HFFc6 (cell line): ENCODE data around the gene ZNF141. TPM values are rescaled to one million over a fixed set of nuclear protein-coding genes. Genes with fewer than 3 reads are reported as not detected.
A peak's percentile ranks its signal among the peaks of the same experiment; 100 is the strongest.
"Not testable (repeated sequence)": the region's sequence is repeated elsewhere in the genome, so short reads cannot be mapped to it uniquely, and the experiment has no call there.

Experiments
- DNase-seq: peaks from one replicate; pipeline ENCODE4 v3.0.0-alpha.2; 2018
- H3K27ac Mint-ChIP-seq: 2 replicates; pipeline ENCODE4 v1.8.0; 2020; ENCODE audit warnings: mild to moderate bottlenecking, mixed read lengths
- H3K27me3 Mint-ChIP-seq: 2 replicates; pipeline ENCODE4 v1.8.0; 2021; ENCODE audit warnings: mild to moderate bottlenecking, moderate library complexity, mixed read lengths; ENCODE audit not compliant: insufficient read depth
- H3K36me3 Mint-ChIP-seq: 2 replicates; pipeline ENCODE4 v1.8.0; 2021; ENCODE audit warnings: low read depth, mixed read lengths
- H3K4me1 Mint-ChIP-seq: 2 replicates; pipeline ENCODE4 v1.8.0; 2020; ENCODE audit warnings: low read depth, mixed read lengths
- H3K4me3 Mint-ChIP-seq: 2 replicates; pipeline ENCODE4 v1.8.0; 2020; ENCODE audit warnings: mild to moderate bottlenecking, moderate library complexity, mixed read lengths
- H3K9me3 Mint-ChIP-seq: 2 replicates; pipeline ENCODE4 v1.8.0; 2020; ENCODE audit warnings: mild to moderate bottlenecking, mixed read lengths
- long read RNA-seq: library from polyadenylated mRNA; unstranded; transcript quantifications from one replicate; pipeline ENCODE4 v2.0.0, GENCODE V29; 2019
- total RNA-seq, 6 experiments: library from RNA; stranded (reverse); fragmentation: NEBNext Ultra II Directional; extraction: Animal tissue kit (Norgen Biotek cat#: 25700); gene quantifications; 2 replicates in 1 of 6; 3 replicates in 5 of 6; pipeline ENCODE4 v1.2.3, GENCODE V29; 2021
- TF ChIP-seq, protein P1 (sequence below): fragments of 200-600 bp; sonication (generic); IDR thresholded peaks from 2 replicates; pipeline ENCODE4 v1.5.0; 2021; ENCODE audit warnings: antibody characterized with exemption, mild to moderate bottlenecking

Gene ZNF141
- total RNA-seq, result 1 to 10 TPM in 2 of 6 experiments, under 1 TPM in 4; 0.26 to 3.1 (median 0.40) TPM
- long read RNA-seq, partial matches to known transcripts, result 0 of 1 reads
- long read RNA-seq, other reads (novel, unspliced or antisense), result 0 of 1 reads

DNA sequence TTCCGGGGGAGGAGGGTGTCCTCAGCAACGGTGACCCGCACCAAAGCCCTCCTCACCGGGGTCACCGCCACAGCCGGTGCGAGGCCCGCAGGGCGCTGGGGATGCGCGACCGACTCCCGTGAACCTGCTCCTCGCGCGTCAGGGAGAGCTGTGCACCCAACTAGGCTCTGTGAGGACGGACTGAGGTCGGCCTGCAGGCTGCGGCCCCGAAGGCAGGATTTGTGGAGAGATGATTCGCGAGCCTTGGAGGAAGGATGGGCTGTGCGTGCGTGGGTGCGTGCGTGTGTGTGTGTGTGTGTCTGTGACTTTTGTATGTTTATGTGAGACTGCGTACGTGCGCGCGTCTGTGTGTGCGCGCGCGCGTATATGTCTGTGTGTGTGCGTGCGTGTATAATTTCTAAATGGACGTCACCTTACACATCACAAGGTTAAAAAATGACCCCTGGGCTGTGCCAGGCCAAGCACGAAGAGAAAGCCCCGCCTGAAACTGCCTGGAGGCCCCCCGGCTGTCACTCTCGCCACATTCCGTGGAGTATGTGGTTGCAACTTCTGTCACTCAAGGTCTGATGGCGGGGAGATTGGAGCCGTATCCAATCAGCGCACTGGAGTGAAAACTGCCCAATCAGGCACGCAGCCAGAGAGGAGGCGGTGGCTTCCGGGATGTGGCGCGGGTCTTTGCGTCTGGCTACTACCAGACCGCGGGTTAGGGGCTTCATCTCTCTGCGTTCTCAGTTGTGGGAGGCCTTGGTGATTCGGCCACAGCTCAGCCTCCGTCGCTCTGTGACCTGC is at the start of gene ZNF141:
TSS of gene ZNF141 (plus strand) at position 672 of the 789 bp plus-strand sequence. CDS start 170 bp downstream, outside the sequence.
- H3K4me3 Mint-ChIP-seq, result peak within 1 kb of the TSS; percentile 94
- TF ChIP-seq, protein P1, sequence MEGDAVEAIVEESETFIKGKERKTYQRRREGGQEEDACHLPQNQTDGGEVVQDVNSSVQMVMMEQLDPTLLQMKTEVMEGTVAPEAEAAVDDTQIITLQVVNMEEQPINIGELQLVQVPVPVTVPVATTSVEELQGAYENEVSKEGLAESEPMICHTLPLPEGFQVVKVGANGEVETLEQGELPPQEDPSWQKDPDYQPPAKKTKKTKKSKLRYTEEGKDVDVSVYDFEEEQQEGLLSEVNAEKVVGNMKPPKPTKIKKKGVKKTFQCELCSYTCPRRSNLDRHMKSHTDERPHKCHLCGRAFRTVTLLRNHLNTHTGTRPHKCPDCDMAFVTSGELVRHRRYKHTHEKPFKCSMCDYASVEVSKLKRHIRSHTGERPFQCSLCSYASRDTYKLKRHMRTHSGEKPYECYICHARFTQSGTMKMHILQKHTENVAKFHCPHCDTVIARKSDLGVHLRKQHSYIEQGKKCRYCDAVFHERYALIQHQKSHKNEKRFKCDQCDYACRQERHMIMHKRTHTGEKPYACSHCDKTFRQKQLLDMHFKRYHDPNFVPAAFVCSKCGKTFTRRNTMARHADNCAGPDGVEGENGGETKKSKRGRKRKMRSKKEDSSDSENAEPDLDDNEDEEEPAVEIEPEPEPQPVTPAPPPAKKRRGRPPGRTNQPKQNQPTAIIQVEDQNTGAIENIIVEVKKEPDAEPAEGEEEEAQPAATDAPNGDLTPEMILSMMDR, result no peak
- peaks cover 4% of the 10 kb centered on the region; the same call in 1 of the 2 replicates for H3K4me1 Mint-ChIP-seq
- no peaks in the 10 kb centered on the region; the same call in 1 of the 2 replicates for H3K27me3 Mint-ChIP-seq
- DNase-seq, result peak; percentile 92
- H3K27ac Mint-ChIP-seq, result peak within 1 kb of the TSS; percentile 84; the same call in 1 of the 2 replicates
- H3K36me3 Mint-ChIP-seq, result peaks cover 29% of the 10 kb centered on the region
- peaks cover 67% of the 10 kb centered on the region for H3K9me3 Mint-ChIP-seq

DNA sequence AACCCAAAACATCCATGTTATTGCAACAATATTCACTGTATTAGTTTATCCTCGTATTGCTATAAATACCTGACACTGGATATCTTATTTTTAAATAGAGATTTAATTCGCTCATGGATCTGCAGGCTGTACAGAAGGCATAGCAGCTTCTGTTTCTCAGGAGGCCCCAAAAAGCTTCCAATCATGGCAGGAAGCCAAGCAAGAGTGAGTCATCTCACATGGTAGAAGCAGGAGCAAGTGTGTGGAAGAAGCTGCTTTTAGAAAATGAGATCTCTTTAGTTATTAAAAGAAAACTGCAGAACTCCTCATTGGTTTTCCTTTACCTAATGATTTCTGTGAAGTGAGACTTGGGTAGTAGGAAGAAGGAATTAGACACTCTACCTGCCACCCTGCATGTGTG is 48.7 kb upstream of the ZNF141 start:
- no peaks in the 10 kb centered on the region for H3K4me1 Mint-ChIP-seq
- peaks cover 59% of the 10 kb centered on the region for H3K9me3 Mint-ChIP-seq

DNA sequence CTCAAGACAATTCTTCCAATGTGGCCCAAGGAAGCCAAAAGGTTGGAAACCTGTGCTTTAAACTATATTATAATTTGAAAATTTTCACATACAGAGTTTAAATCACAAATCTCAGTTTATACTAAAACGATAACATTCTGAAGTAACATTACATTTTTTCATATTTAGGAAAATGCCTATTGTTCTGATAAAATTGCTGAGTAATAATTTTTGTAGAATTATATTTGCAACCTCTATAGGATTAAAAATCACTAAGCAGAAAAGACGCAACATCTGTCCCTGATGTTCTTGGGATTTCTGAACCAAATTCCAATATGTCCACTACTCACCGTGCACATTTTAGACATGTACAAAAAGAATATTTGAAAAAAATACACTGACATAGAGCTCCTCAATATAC is 42.9 kb upstream of the ZNF141 start:
- TF ChIP-seq, protein P1, result no peak
- DNase-seq, result no peak
- H3K9me3 Mint-ChIP-seq, result peaks cover 31% of the 10 kb centered on the region
- no peaks in the 10 kb centered on the region for H3K27me3 Mint-ChIP-seq
- no peaks in the 10 kb centered on the region for H3K4me1 Mint-ChIP-seq
- H3K27ac Mint-ChIP-seq, result no peak overlapping the region
- H3K4me3 Mint-ChIP-seq, result no peak overlapping the region
- H3K36me3 Mint-ChIP-seq, result no peaks in the 10 kb centered on the region

More for the DNA sequence above, 48.7 kb upstream of the ZNF141 start:
- Mint-ChIP-seq H3K4me3 (no peak overlapping the region), H3K36me3 (peaks cover 17% of the 10 kb centered on the region), H3K27me3 (no peaks in the 10 kb centered on the region), H3K27ac (no peak overlapping the region)
- TF ChIP-seq, protein P1, result no peak
- no peak for DNase-seq

DNA sequence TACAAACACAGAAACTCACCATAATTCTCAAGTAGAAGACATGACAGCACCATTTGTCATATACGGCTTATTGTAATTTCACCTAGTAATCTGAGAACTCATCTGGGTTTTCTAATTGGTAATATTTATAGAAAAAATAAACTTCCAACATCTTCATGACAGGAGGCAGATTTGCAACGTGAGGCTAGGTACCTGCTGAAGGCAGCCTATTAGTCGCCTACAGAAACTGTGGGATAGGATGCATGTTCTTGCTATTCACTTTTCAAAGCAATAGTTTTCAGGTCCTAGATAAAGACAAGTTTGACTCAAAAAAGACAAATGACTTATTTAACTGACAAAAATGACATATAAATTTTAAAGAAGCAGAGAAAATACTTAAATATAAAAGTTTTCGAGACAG is 35.2 kb upstream of the ZNF141 start:
- H3K4me1 Mint-ChIP-seq, result no peaks in the 10 kb centered on the region
- DNase-seq, result no peak
- H3K9me3 Mint-ChIP-seq, result peaks cover 60% of the 10 kb centered on the region
- no peak overlapping the region for H3K27ac Mint-ChIP-seq
- H3K27me3 Mint-ChIP-seq, result no peaks in the 10 kb centered on the region
- no peak overlapping the region for H3K4me3 Mint-ChIP-seq
- peaks cover 18% of the 10 kb centered on the region for H3K36me3 Mint-ChIP-seq
- TF ChIP-seq, protein P1, result no peak

DNA sequence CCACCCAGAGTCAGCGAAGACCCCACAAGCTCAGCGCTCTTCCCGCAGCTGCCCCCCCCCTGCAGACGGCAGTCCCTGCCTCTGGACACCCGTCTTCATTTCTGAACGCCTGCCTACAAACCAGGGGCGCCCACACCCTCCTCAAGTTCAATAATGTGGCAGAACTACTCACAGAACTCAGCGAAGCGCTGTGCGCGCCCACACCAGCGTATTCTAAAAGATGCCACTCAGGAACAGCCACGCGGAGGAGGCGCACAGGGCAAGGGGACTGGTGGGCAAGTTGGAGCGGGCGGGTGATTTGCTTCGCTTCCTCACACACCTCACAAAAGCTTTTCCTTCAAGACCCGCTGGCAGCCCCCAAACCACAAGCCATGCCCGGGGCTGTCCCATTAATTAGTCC is 33.1 kb upstream of the ZNF141 start:
- H3K27me3 Mint-ChIP-seq, DNase-seq, H3K4me1 Mint-ChIP-seq, H3K27ac Mint-ChIP-seq, H3K4me3 Mint-ChIP-seq: not testable (repeated sequence)
- Mint-ChIP-seq H3K9me3 (peaks cover 66% of the 10 kb centered on the region), H3K36me3 (peaks cover 18% of the 10 kb centered on the region)

DNA sequence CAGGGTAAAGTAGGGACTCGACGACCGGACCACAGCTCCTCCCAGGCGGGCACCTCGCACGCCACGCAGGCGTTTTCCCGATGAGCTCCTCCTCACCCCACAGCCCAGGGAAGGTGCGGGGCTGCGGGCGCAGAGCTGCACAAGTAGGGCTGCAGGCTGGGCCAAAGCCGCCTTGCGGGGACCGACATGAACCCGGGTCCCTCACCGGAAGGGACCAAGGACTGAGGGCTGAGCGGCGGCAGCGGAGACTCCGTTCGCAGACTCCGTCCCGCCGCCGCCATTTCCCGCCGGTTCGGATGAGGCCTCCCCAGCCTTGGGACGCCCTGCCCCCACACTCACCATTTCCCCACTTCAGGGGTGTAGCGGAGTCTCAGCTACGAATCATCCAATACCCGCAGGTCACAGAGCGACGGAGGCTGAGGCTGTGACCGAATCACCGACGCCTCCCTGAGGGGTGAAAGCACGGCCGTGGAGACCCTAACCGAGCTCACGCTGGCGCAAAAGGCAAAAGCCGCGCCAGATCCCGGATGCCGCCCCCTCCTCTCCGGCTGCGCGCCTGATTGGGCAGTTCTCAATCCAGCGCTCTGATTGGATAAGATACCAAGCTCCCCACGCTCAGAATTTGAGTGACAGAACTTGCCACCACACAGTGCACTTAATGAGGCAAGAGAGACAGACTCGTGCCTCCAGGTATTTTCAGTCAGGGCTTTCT is 32.5 kb upstream of the ZNF141 start, which contains the start of gene ZNF732:
TSS of gene ZNF732 (minus strand) at position 506 of the 712 bp plus-strand sequence. CDS start at position 342, 164 bp downstream.
- Mint-ChIP-seq H3K36me3 (peaks cover 18% of the 10 kb centered on the region), H3K9me3 (peaks cover 66% of the 10 kb centered on the region), H3K4me3 (no peak within 1 kb of the TSS), H3K4me1 (no peaks in the 10 kb centered on the region), H3K27me3 (no peaks in the 10 kb centered on the region), H3K27ac (no peak within 1 kb of the TSS)
- TF ChIP-seq, protein P1, result no peak
- no peak for DNase-seq
